ENCODE measurements around the gene NME3. TPM values are rescaled to one million over a fixed set of nuclear protein-coding genes. Genes with fewer than 3 reads are reported as not detected.

The NME3 gene
- total and polyA plus RNA-seq, 2 of the 4 experiments (the other 2 are of a cell fraction), result 12.7 to 41.2 TPM

DNA sequence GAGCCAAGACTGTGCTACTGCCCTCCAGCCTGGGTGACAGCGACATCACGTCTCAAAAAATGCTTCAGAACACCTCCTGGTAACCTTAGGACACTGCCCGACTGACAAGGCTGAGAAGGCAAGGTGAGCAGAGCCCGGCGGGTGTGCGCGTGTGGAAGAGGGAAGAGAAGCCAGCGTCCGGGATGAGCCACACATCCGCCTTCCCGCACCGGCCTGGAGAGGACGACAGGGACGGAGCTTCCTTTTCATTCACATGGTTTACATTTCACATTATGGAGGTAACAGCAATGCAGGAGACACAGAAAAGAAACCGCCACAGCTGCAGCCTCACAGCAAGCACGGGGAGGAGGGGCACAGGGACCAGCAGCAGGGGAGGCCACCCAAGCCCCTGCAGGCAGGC, 38.8 kb upstream of the NME3 start:
- peaks cover 4% of the 10 kb centered on the region; the same call in 1 of the 2 replicates for H3K4me1 ChIP-seq (ENCODE audit: control insufficient read depth, insufficient read depth, low read length)
- no peaks in the 10 kb centered on the region for H4K20me1 ChIP-seq (ENCODE audit: insufficient read depth, low read length)
- no peaks in the 10 kb centered on the region for H3K27me3 ChIP-seq (ENCODE audit: control insufficient read depth, insufficient read depth, low read length)
- H4K91ac ChIP-seq (ENCODE audit: insufficient read depth, low read depth, low read length), result no peak overlapping the region
- no peak overlapping the region for H3K14ac ChIP-seq (replicated peaks; ENCODE audit: low read depth, low read length)
- H4K5ac ChIP-seq (ENCODE audit: low read depth, low read length), result no peak overlapping the region
- no TSS peak for BruUV-seq (replicated peaks)
- ChIA-PET CTCF (no interaction called here), POLR2A (ENCODE audit: unreplicated experiment) (no interaction called here)
- H2AK5ac ChIP-seq (ENCODE audit: low read depth, low read length), result no peak overlapping the region
- H3K56ac ChIP-seq (ENCODE audit: extremely low read depth, insufficient read depth, low read length), result no peak overlapping the region
- H3K4me3 ChIP-seq (ENCODE audit: insufficient read depth, low read depth, low read length), result no peak overlapping the region
- peaks cover 19% of the 10 kb centered on the region; the same call in 1 of the 2 replicates for H3K36me3 ChIP-seq (ENCODE audit: control insufficient read depth, insufficient read depth, low read length)
- H3K9me1 ChIP-seq (ENCODE audit: insufficient read depth, low read length), result no peaks in the 10 kb centered on the region
- H3K79me1 ChIP-seq (ENCODE audit: low read depth in 1 of 2, low read length in 2 of 2), result 0 out of 4 replicates have a peak, but pooled peaks cover 0 to 2% of the 10 kb centered on the region in 2 experiments
- no peak overlapping the region for H2AFZ ChIP-seq (replicated peaks; ENCODE audit: low read length, poor library complexity)
- DNase-seq (no peak), ATAC-seq (ENCODE audit: low read depth) (no peak)
- H3K4me2 ChIP-seq (ENCODE audit: low read depth, low read length), result no peak overlapping the region
- no peak overlapping the region for H3K4ac ChIP-seq (ENCODE audit: low read depth, low read length)
- no peaks in the 10 kb centered on the region for H3K9me3 ChIP-seq (ENCODE audit: control insufficient read depth, insufficient read depth, low read length)
- no peak overlapping the region for H2BK120ac ChIP-seq (ENCODE audit: low read depth, low read length)
- dilution Hi-C loops (cut with HindIII; ENCODE audit: low sequenced_read_pairs, unreplicated experiment) (no loop called here), intact Hi-C loops (cut with micrococcal nuclease) (no loop called here), in situ Hi-C loops (cut with MboI; ENCODE audit: low sequenced_read_pairs) (no loop called here)
- no peak overlapping the region for H2BK5ac ChIP-seq (ENCODE audit: low read depth, low read length, poor library complexity, severe bottlenecking)
- no peak overlapping the region for H2BK20ac ChIP-seq (ENCODE audit: low read depth, low read length)
- no peak overlapping the region for H4K8ac ChIP-seq (ENCODE audit: low read depth in 2 of 2, low read length in 2 of 2)
- H2BK15ac ChIP-seq (ENCODE audit: low read depth, low read length), result no peak overlapping the region
- 98% methylated on average over 5 of the region's 16 CpGs; no CpG with 5 or more reads in 1 of the 2 experiments for WGBS, 2 experiments (ENCODE audit: extremely low coverage in 2 of 2, insufficient read length in 1 of 2)
- H2AK9ac ChIP-seq (replicated peaks; ENCODE audit: low read depth, low read length, poor library complexity), result no peak overlapping the region
- H3K18ac ChIP-seq (ENCODE audit: low read depth, low read length), result no peak overlapping the region
- TF ChIP-seq, protein P1, sequence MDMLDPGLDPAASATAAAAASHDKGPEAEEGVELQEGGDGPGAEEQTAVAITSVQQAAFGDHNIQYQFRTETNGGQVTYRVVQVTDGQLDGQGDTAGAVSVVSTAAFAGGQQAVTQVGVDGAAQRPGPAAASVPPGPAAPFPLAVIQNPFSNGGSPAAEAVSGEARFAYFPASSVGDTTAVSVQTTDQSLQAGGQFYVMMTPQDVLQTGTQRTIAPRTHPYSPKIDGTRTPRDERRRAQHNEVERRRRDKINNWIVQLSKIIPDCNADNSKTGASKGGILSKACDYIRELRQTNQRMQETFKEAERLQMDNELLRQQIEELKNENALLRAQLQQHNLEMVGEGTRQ (IDR thresholded peaks at IDR 0.05; ENCODE audit: low read depth, low read length), result no peak
- TF ChIP-seq BHLHE40 (IDR thresholded peaks at IDR 0.05; ENCODE audit: low read depth, low read length), result no peak
- no peak for TF ChIP-seq RCOR1 (IDR thresholded peaks at IDR 0.05; ENCODE audit: insufficient replicate concordance, low read length)
- TF ChIP-seq SMC3 (IDR thresholded peaks at IDR 0.05; ENCODE audit: low read depth, low read length), result no peak
- no peak for TF ChIP-seq MXI1 (IDR thresholded peaks at IDR 0.05; ENCODE audit: borderline replicate concordance, low read depth, low read length)
- TF ChIP-seq CHD1 (IDR thresholded peaks at IDR 0.05; ENCODE audit: low read depth, low read length), result no peak
- no peak for TF ChIP-seq RAD21 (IDR thresholded peaks at IDR 0.05; ENCODE audit: low read length)
- TF ChIP-seq MAFK (IDR thresholded peaks at IDR 0.05; ENCODE audit: low read depth, low read length), result no peak
- TF ChIP-seq, protein P2, sequence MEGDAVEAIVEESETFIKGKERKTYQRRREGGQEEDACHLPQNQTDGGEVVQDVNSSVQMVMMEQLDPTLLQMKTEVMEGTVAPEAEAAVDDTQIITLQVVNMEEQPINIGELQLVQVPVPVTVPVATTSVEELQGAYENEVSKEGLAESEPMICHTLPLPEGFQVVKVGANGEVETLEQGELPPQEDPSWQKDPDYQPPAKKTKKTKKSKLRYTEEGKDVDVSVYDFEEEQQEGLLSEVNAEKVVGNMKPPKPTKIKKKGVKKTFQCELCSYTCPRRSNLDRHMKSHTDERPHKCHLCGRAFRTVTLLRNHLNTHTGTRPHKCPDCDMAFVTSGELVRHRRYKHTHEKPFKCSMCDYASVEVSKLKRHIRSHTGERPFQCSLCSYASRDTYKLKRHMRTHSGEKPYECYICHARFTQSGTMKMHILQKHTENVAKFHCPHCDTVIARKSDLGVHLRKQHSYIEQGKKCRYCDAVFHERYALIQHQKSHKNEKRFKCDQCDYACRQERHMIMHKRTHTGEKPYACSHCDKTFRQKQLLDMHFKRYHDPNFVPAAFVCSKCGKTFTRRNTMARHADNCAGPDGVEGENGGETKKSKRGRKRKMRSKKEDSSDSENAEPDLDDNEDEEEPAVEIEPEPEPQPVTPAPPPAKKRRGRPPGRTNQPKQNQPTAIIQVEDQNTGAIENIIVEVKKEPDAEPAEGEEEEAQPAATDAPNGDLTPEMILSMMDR (conservative IDR thresholded peaks at IDR 0.05; ENCODE audit: low read depth, low read length), result no peak
- no peak for TF ChIP-seq RFX5 (IDR thresholded peaks at IDR 0.05; ENCODE audit: low read depth, low read length)
- TF ChIP-seq CEBPB (IDR thresholded peaks at IDR 0.05; ENCODE audit: low read depth, low read length), result no peak
- no peak for TF ChIP-seq FOS (IDR thresholded peaks at IDR 0.05; ENCODE audit: low read depth, low read length)
- TF ChIP-seq POLR2A (IDR thresholded peaks at IDR 0.05; ENCODE audit: low read depth, low read length), result no peak
- no peak for TF ChIP-seq MAZ (IDR thresholded peaks at IDR 0.05; ENCODE audit: borderline replicate concordance, low read depth, low read length)
- TF ChIP-seq, protein P3, sequence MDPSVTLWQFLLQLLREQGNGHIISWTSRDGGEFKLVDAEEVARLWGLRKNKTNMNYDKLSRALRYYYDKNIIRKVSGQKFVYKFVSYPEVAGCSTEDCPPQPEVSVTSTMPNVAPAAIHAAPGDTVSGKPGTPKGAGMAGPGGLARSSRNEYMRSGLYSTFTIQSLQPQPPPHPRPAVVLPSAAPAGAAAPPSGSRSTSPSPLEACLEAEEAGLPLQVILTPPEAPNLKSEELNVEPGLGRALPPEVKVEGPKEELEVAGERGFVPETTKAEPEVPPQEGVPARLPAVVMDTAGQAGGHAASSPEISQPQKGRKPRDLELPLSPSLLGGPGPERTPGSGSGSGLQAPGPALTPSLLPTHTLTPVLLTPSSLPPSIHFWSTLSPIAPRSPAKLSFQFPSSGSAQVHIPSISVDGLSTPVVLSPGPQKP (IDR thresholded peaks at IDR 0.05; ENCODE audit: borderline replicate concordance, low read depth, low read length), result no peak
- TF ChIP-seq NFE2L2 (IDR thresholded peaks at IDR 0.05; ENCODE audit: low read depth, low read length), result no peak
- no peak overlapping the region for H3K9ac ChIP-seq (ENCODE audit: low read depth, low read length)
- no peak overlapping the region for H3K27ac ChIP-seq (ENCODE audit: insufficient read depth, low read length)
- H3K23ac ChIP-seq (ENCODE audit: low read depth, low read length), result no peak overlapping the region
